ENCODE data around the gene FSTL5. TPM values are rescaled to one million over a fixed set of nuclear protein-coding genes. Genes with fewer than 3 reads are reported as not detected.

The FSTL5 gene
- total and polyA plus RNA-seq, 10 of the 15 experiments (the other 5 are each of a cell fraction or from before 2014, with no cell fraction given), result 0.04 to 2.4 (median 0.08) TPM; not detected in 4

GRCh38 chr4:161519611-161520010 is 644.2 kb downstream of the FSTL5 start (continued):
- TF ChIP-seq, protein P1, sequence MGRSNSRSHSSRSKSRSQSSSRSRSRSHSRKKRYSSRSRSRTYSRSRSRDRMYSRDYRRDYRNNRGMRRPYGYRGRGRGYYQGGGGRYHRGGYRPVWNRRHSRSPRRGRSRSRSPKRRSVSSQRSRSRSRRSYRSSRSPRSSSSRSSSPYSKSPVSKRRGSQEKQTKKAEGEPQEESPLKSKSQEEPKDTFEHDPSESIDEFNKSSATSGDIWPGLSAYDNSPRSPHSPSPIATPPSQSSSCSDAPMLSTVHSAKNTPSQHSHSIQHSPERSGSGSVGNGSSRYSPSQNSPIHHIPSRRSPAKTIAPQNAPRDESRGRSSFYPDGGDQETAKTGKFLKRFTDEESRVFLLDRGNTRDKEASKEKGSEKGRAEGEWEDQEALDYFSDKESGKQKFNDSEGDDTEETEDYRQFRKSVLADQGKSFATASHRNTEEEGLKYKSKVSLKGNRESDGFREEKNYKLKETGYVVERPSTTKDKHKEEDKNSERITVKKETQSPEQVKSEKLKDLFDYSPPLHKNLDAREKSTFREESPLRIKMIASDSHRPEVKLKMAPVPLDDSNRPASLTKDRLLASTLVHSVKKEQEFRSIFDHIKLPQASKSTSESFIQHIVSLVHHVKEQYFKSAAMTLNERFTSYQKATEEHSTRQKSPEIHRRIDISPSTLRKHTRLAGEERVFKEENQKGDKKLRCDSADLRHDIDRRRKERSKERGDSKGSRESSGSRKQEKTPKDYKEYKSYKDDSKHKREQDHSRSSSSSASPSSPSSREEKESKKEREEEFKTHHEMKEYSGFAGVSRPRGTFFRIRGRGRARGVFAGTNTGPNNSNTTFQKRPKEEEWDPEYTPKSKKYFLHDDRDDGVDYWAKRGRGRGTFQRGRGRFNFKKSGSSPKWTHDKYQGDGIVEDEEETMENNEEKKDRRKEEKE (IDR thresholded peaks at IDR 0.05), result no peak
- TF ChIP-seq JUNB (IDR thresholded peaks at IDR 0.05), result no peak
- TF ChIP-seq, protein P2, sequence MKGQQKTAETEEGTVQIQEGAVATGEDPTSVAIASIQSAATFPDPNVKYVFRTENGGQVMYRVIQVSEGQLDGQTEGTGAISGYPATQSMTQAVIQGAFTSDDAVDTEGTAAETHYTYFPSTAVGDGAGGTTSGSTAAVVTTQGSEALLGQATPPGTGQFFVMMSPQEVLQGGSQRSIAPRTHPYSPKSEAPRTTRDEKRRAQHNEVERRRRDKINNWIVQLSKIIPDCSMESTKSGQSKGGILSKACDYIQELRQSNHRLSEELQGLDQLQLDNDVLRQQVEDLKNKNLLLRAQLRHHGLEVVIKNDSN (IDR thresholded peaks at IDR 0.05; ENCODE audit: borderline replicate concordance, extremely low read length, insufficient read depth, low read depth, low read length), result no peak
- no peak for TF ChIP-seq BMI1 (IDR thresholded peaks at IDR 0.05; ENCODE audit: borderline replicate concordance)
- TF ChIP-seq RBBP5 (conservative IDR thresholded peaks at IDR 0.05), result no peak
- no peak for TF ChIP-seq CHD2 (IDR thresholded peaks at IDR 0.05; ENCODE audit: borderline replicate concordance, low read depth, low read length)
- TF ChIP-seq ZNF274 (IDR thresholded peaks at IDR 0.05; ENCODE audit: insufficient read depth, insufficient read length), result no peak
- TF ChIP-seq HDAC6 (IDR thresholded peaks at IDR 0.05; ENCODE audit: unreplicated experiment), result no peak

DNA sequence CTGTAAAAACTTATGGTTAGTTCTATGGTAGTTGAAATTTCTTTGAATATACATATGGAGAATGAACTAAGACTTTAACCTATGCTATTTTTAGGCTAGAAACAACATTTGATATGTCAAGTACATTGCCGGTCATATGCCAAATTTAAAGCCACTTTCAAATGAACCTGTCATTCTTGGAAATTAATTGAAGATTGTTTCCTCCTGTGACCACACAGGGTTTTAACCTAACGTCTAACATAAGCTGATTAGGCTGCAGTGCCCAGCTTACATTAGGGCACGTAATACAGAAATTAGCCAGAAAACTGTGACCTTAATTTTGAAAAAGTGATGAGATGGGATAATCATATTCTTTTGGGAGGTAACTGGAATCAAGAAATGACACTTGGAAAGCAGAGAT is 645.9 kb downstream of the FSTL5 start:
- in situ Hi-C loops (cut with MboI), result no loop called here
- RAD21 ChIA-PET (ENCODE audit: unreplicated experiment), result no interaction called here
- BruUV-seq (replicated peaks), result no TSS peak
- POLR2A ChIA-PET, result no interaction called here
- 9% methylated on average over 3 of the region's 3 CpGs for WGBS (ENCODE audit: insufficient coverage, insufficient replicate concordance, low lambda C conversion rate, missing lambda C conversion rate)
- H3K9ac ChIP-seq (ENCODE audit: control insufficient read depth, insufficient read depth, low read length), result no peak overlapping the region
- DNase-seq (ENCODE audit: low read depth, low spot score) (no peak), FAIRE-seq (no peak), ATAC-seq (no peak)
- H3K9me3 ChIP-seq (replicated peaks; ENCODE audit: control insufficient read depth, insufficient read depth, low read length), result no peaks in the 10 kb centered on the region
- H2AFZ ChIP-seq (ENCODE audit: control insufficient read depth, low read depth, low read length), result no peak overlapping the region
- H3K27me3 ChIP-seq (replicated peaks in 1 of 2; ENCODE audit: control insufficient read depth in 2 of 2, insufficient read depth in 2 of 2, low read length in 1 of 2), result no peaks in the 10 kb centered on the region
- no peak overlapping the region for H3K4me2 ChIP-seq (ENCODE audit: control insufficient read depth, insufficient read depth)
- no peak overlapping the region for H3K4me3 ChIP-seq
- SMC1A ChIA-PET (ENCODE audit: uncharacterized antibody, unreplicated experiment), result interaction anchor here (1.5 kb wide), 1 partner anchor 8 kb away, joined by 4 read pairs; no protein-coding TSS in a partner anchor
- CTCF ChIA-PET, result interaction anchor here (1.0 to 1.1 kb wide), 2 partner anchors 10 to 17 kb away, joined by 3 read pairs; no protein-coding TSS in a partner anchor
- H3K27ac ChIP-seq (ENCODE audit: control insufficient read depth, insufficient read depth), result no peak overlapping the region
- no peaks in the 10 kb centered on the region for H3K4me1 ChIP-seq (ENCODE audit: control insufficient read depth, insufficient read depth, low read length)
- no peaks in the 10 kb centered on the region for H3K79me2 ChIP-seq (ENCODE audit: control insufficient read depth, insufficient read depth, low read length)
- H3K36me3 ChIP-seq (ENCODE audit: control insufficient read depth in 2 of 2, insufficient read depth in 2 of 2, low read length in 1 of 2), result no peaks in the 10 kb centered on the region
- H4K20me1 ChIP-seq (ENCODE audit: control insufficient read depth, insufficient read depth), result no peaks in the 10 kb centered on the region
- intact Hi-C loops (cut with micrococcal nuclease; ENCODE audit: unreplicated experiment), result no loop called here
- TF ChIP-seq ZNF274 (IDR thresholded peaks at IDR 0.05; ENCODE audit: insufficient read depth, insufficient read length) (no peak), MEF2A (IDR thresholded peaks at IDR 0.05; ENCODE audit: insufficient read depth, low read depth, low read length) (no peak), HDGF (IDR thresholded peaks at IDR 0.05) (no peak), HDAC2 (IDR thresholded peaks at IDR 0.05) (no peak), JUND (IDR thresholded peaks at IDR 0.05; ENCODE audit: low read depth, low read length) (no peak), KLF5 (IDR thresholded peaks at IDR 0.05; ENCODE audit: partially characterized antibody) (no peak), BCL3 (IDR thresholded peaks at IDR 0.05; ENCODE audit: borderline replicate concordance, insufficient read depth, low read depth, low read length, poor library complexity, severe bottlenecking) (no peak), SMAD1 (IDR thresholded peaks at IDR 0.05; ENCODE audit: low read depth, partially characterized antibody) (no peak), PAX8 (IDR thresholded peaks at IDR 0.05) (no peak)
- TF ChIP-seq, protein P3, sequence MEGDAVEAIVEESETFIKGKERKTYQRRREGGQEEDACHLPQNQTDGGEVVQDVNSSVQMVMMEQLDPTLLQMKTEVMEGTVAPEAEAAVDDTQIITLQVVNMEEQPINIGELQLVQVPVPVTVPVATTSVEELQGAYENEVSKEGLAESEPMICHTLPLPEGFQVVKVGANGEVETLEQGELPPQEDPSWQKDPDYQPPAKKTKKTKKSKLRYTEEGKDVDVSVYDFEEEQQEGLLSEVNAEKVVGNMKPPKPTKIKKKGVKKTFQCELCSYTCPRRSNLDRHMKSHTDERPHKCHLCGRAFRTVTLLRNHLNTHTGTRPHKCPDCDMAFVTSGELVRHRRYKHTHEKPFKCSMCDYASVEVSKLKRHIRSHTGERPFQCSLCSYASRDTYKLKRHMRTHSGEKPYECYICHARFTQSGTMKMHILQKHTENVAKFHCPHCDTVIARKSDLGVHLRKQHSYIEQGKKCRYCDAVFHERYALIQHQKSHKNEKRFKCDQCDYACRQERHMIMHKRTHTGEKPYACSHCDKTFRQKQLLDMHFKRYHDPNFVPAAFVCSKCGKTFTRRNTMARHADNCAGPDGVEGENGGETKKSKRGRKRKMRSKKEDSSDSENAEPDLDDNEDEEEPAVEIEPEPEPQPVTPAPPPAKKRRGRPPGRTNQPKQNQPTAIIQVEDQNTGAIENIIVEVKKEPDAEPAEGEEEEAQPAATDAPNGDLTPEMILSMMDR (IDR thresholded peaks at IDR 0.05 in 2 of 3, conservative IDR thresholded peaks at IDR 0.05 in 1 of 3; ENCODE audit: control insufficient read depth in 2 of 3, extremely low read depth in 1 of 3, insufficient read depth in 1 of 3, low read depth in 3 of 3, low read length in 3 of 3), result no peak

Measured in GM12878 (cell line).